NCI-H1105 (cell line): ENCODE data around the gene PLCG2.

Source experiments
- DNase-seq: peaks from one replicate; lab custom pipeline; 2025; lab: John Stamatoyannopoulos, UW

PLCG2 gene

DNA sequence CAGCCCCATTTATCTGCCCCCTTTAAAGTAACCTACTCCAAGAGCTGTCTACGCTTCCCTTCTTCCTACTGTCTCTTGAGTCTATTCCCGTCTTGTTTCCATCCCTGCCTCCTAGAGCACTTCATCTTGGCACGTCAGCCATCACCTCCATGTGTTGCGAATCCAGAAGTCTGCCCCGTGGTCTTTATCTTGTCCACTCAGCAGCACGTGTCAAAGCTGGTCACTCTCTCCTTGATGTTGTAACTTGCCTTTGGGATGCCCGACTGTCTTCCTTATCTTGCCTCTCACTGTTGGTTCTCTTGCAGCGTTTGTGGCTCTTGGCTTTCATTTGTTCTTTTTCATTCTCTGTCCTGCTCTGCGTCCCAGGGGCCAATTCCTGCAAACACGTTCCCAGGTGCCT, 99.4 kb downstream of the PLCG2 start:
- DNase-seq = no peak

GRCh38 chr16:81879625-81880024, 100.5 kb downstream of the PLCG2 start:
- DNase-seq = no peak

DNA sequence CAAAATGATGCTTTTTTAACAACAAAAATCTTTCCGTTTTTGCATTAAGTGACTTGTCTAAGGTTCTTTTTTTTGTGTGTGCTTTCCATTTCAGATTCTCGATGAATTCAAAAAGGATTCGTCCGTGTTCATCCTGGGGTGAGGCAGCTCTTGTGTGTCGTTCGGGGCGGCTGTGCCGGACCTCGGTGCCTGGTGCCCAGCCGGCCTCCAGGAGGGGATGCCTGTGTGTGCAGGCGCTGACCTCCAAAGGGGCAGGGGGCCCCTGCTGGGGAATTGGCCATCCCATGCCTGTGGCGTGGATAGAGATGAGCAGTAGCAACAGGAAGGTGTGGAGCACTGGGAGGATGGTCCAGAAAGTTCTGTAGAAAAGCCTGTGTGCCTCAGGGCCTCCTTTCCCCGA, 101.7 kb downstream of the PLCG2 start:
- no peak for DNase-seq

- DNase-seq = no peak
Observed at GRCh38 chr16:81881228-81881627, 102.1 kb downstream of the PLCG2 start.

DNA sequence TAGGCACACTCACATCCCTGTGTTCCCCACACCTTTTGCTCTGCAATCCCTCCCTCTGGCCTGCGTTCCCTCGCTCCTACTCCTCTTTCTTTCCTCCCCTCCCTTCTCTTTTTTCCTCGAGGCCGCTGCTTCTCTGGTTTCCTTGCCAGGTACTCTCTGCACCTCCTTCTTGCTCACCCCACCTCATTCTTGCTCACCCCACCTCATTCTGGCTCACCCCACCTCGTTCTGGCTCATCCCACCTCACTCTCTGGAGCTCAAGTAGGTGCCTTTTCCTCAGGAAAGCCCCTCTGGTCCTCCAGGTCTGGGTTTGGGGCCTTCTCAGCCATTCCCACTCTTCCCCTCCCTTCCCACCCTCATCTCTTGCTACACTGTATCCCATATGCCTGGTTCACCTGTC, 103.5 kb downstream of the PLCG2 start:
- no peak for DNase-seq

- DNase-seq = no peak
Observed at GRCh38 chr16:81883235-81883634, 104.1 kb downstream of the PLCG2 start.

DNA sequence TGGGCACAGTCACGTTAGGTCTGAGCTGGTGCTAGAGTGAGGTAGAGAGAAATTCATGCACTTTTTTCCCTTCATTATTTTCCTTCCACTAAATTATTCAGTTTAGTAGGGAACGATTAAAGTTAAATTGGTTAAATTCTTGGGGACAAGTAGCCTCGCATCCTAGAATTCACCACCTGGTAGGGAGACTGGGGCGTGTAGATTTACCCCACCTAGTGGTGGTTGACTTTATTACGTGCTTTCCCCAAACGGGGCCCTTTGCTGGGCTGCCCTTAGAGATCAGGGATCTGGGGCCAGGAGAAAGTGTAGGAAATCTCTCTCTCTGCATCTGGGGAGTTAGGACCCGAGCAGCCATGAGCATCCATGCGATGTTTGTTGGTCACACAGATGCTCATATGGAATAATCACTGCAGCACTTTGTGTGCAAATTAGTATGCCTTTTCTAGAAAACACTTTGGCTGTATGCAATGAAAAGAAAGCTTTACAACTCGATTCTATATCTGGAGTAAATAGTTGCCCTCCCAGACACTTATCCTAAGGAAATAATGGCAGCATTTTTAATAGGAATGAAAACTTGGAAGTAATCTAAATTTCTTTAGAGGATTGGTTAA, 107.0 kb downstream of the PLCG2 start:
- DNase-seq = no peak

- DNase-seq = no peak
Observed at GRCh38 chr16:81888520-81889394, 109.7 kb downstream of the PLCG2 start.

- DNase-seq = no peak
Observed at GRCh38 chr16:81891736-81892364, 112.8 kb downstream of the PLCG2 start.

DNA sequence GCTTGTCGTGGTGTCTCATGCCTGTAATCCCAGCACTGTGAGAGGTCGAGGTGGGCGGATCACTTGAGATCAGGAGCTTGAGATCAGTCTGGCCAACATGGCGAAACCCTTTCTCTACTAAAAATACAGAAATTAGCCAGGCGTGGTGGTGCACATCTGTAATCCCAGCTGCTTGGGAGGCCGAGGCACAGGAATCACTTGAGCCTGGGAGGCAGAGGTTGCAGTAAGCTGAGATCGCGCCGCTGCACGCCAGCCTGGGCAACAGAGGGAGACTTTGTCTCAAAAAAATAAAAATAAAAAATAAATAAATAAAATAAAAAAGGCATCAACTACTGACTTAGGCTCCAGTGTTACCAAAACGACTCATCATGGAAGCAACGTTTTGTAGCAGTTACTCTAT, 115.5 kb downstream of the PLCG2 start:
- DNase-seq = no peak

GRCh38 chr16:81896902-81897301, 117.8 kb downstream of the PLCG2 start:
- DNase-seq = no peak

DNA sequence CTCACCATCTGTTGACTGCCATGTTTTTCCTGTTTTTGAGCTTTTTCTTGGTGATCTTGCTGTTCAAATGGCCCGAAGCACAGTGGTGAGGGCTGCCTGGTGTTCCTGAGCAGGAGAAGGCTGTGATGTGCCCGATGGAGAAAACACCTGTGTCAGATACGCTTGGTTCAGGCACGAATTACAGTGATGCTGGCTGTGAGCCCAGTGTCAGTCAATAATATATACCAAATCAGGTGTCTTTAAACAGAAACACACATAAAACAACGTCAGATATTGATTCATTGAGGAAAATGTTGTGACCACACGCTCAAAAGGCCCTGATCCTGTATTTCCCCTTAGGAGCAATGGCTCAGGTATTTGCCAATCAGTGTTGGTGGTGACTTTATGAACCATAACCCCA, 120.5 kb downstream of the PLCG2 start:
- no peak for DNase-seq

GRCh38 chr16:81900014-81900413, 120.9 kb downstream of the PLCG2 start:
- no peak for DNase-seq

GRCh38 chr16:81900456-81900855, 121.4 kb downstream of the PLCG2 start:
- no peak for DNase-seq

- DNase-seq = no peak
Observed at GRCh38 chr16:81901484-81901883, 122.4 kb downstream of the PLCG2 start.

- no peak for DNase-seq
Observed at GRCh38 chr16:81902025-81902424, 122.9 kb downstream of the PLCG2 start.

GRCh38 chr16:81904320-81904719, 125.2 kb downstream of the PLCG2 start:
- no peak for DNase-seq

- DNase-seq = no peak
Observed at GRCh38 chr16:81905277-81905676, 126.2 kb downstream of the PLCG2 start.

GRCh38 chr16:81907681-81908080, 128.6 kb downstream of the PLCG2 start:
- no peak for DNase-seq

DNA sequence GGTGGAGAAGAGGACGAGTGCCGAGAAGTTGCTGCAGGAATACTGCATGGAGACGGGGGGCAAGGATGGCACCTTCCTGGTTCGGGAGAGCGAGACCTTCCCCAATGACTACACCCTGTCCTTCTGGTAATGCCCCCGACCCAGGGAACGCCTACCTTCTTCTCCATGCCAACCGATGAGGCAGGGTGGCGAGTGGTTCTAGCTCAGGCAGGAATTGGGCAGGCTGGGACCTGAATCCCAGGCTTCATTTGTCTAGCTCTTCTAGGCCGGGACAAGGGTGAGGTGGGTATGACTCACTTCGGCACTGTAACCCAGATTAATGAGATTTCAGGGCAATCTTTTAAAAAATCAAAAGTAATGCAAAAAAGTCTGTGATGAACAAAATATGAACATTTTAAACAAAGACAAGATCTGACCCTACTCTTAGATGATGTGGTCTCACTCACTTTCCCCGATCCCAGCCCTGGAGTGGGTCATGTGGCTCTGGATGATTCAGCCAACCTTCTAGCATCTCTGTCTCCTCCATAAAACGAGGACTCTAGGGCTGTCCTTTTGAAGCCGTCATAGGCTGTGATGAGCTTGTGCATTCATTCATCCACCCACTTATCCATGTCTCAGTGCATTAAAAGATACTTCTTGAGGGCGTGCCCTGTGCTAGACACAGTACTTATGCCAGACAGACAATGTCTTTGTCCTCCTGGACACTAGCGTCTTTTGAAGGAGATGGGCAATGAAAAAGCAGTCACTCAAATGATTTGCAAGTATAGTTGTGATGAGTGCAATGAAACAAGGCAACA, 129.6 kb downstream of the PLCG2 start:
- DNase-seq = no peak

GRCh38 chr16:81910366-81910885, 131.3 kb downstream of the PLCG2 start:
- no peak for DNase-seq

- no peak for DNase-seq
Observed at GRCh38 chr16:81912395-81912794, 133.3 kb downstream of the PLCG2 start.
